Gastrocnemius medialis (tissue), 4 donors: ENCODE results near the gene COL25A1. TPM values are rescaled to one million over a fixed set of nuclear protein-coding genes. Genes with fewer than 3 reads are reported as not detected.

ENCODE experiments used
- ATAC-seq, 2 donors: fragments of 150-250 bp; one replicate each; pipeline ENCODE4 v1.9.1; 2016
- DNase-seq, 2 donors: peaks; one replicate each; pipeline ENCODE4 v3.0.0-alpha.2; 2019
- H3K27ac ChIP-seq, 4 donors: fragments of 200-600 bp; sonication (generic); 1 replicate in 1 of 4; 2 replicates in 3 of 4; pipeline ENCODE4 v1.5.1; 2016 to 2018; ENCODE audit warnings: mild to moderate bottlenecking in 2 of 4, moderate library complexity in 1 of 4
- H3K27me3 ChIP-seq, 3 donors: fragments of 200-600 bp; sonication (generic) in 2 of 3; 1 replicate in 1 of 3; 2 replicates in 2 of 3; pipeline versions ENCODE4 v1.5.1 to v1.6.0; 2016 to 2019; ENCODE audit warnings: mild to moderate bottlenecking in 1 of 3, moderate library complexity in 1 of 3
- H3K36me3 ChIP-seq, 2 donors: fragments of 200-600 bp; sonication (generic) in 1 of 2; one replicate each; pipeline ENCODE4 v1.5.1; 2017 to 2018
- H3K4me1 ChIP-seq, 2 donors: fragments of 200-600 bp; sonication (generic) in 1 of 2; one replicate each; pipeline ENCODE4 v1.5.1; 2016 to 2017; ENCODE audit warnings: mild to moderate bottlenecking in 2 of 2
- H3K4me3 ChIP-seq, 4 donors: fragments of 200-600 bp; sonication (generic) in 3 of 4; 1 replicate in 1 of 4; 2 replicates in 3 of 4; pipeline ENCODE4 v1.5.1; 2016 to 2019; ENCODE audit warnings: mild to moderate bottlenecking in 2 of 4
- H3K9me3 ChIP-seq, 3 donors: fragments of 200-600 bp; sonication (generic) in 2 of 3; 1 replicate in 1 of 3; 2 replicates in 2 of 3; pipeline ENCODE4 v1.5.1; 2016 to 2019
- POLR2A ChIP-seq, 2 donors: fragments of 450-650 bp; IDR thresholded peaks; one replicate each; pipeline ENCODE4 v1.6.1; 2017; ENCODE audit warnings: antibody characterized with exemption in 2 of 2, mild to moderate bottlenecking in 2 of 2, moderate library complexity in 2 of 2
- in situ Hi-C, 4 donors: fragments of 200-750 bp; cut with MboI; loops; one replicate each; pipeline versions ENCODE4 v1.15.0 to v1.8.0; 2017; ENCODE audit warnings: low sequenced_read_pairs in 4 of 4
- intact Hi-C: fragments of 100-400 bp; cut with DNase I; formaldehyde crosslinking; loops from one replicate; pipeline ENCODE4 v1.15.1; 2023; ENCODE audit warnings: low total_unique reads
- total RNA-seq, 4 donors: library from RNA; depleted of rRNA; stranded (reverse); fragments of >200 nt; gene quantifications; one replicate each; pipeline versions ENCODE4 v1.1.0 to v1.2.3, GENCODE V29; 2016
- TF ChIP-seq, protein P1 (sequence below), 5 experiments: fragments of 450-650 bp in 3 of 5; fragments of 200-600 bp in 2 of 5; sonication (generic) in 2 of 5; IDR thresholded peaks in 4 of 5; conservative IDR thresholded peaks in 1 of 5; 1 replicate in 4 of 5; 2 replicates in 1 of 5; pipeline ENCODE4 v1.5.1; 2016 to 2019; ENCODE audit warnings: antibody characterized with exemption in 5 of 5, mild to moderate bottlenecking in 3 of 5, moderate library complexity in 3 of 5

COL25A1 gene
- total RNA-seq, 4 donors from 2014 or later, result 0.27 to 2.0 (median 0.85) TPM; not detected in 1

DNA sequence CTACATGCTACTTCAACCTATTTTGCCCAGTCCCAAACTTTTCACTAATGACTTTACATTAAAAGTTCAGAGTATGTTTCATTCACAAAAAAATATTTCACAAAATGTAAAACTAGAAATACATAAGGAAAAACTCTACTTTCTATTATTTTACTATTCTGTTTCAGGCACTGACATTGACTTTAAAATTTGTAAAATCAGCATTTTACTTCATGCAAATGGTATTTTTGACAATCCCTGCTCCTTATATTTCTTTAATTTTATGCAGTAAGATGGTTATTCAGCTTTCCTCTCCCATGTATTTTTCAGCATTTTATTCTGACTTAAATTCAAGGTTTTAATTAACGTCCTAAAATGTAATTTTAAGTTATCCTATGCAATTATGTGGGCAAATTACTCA, 178.5 kb downstream of the COL25A1 start:
- H3K36me3 ChIP-seq, result no peaks in the 10 kb centered on the region
- ATAC-seq (no peak), DNase-seq (no peak)
- H3K27ac ChIP-seq, result no peak overlapping the region
- H3K4me3 ChIP-seq, result no peak overlapping the region
- no peak for TF ChIP-seq POLR2A (IDR thresholded peaks at IDR 0.05)
- TF ChIP-seq, protein P1, sequence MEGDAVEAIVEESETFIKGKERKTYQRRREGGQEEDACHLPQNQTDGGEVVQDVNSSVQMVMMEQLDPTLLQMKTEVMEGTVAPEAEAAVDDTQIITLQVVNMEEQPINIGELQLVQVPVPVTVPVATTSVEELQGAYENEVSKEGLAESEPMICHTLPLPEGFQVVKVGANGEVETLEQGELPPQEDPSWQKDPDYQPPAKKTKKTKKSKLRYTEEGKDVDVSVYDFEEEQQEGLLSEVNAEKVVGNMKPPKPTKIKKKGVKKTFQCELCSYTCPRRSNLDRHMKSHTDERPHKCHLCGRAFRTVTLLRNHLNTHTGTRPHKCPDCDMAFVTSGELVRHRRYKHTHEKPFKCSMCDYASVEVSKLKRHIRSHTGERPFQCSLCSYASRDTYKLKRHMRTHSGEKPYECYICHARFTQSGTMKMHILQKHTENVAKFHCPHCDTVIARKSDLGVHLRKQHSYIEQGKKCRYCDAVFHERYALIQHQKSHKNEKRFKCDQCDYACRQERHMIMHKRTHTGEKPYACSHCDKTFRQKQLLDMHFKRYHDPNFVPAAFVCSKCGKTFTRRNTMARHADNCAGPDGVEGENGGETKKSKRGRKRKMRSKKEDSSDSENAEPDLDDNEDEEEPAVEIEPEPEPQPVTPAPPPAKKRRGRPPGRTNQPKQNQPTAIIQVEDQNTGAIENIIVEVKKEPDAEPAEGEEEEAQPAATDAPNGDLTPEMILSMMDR (IDR thresholded peaks at IDR 0.05 in 4 of 5, conservative IDR thresholded peaks at IDR 0.05 in 1 of 5), result no peak
- H3K9me3 ChIP-seq, result no peaks in the 10 kb centered on the region
- H3K27me3 ChIP-seq, result no peaks in the 10 kb centered on the region
- in situ Hi-C loops, result no loop called here
- intact Hi-C loops, result no loop called here
- H3K4me1 ChIP-seq, result no peaks in the 10 kb centered on the region

DNA sequence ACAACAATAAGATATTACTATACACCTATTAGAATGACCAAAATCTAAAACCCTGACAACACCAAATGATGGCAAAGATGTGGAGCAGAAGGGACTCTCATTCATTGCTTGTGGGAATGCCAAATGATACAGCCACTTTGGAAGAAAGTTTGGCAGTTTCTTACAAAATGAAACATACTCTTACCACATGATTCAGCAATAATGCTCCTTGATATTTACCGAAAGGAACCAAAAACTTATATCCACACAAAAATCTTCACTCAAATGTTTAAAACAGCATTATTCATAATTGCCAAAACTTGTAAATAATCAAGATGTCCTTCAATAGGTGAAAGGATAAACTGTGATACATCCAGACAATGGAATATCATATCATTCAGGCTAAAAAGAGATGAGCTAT, 180.9 kb downstream of the COL25A1 start:
- H3K27me3 ChIP-seq, result no peaks in the 10 kb centered on the region
- in situ Hi-C loops, result no loop called here

DNA sequence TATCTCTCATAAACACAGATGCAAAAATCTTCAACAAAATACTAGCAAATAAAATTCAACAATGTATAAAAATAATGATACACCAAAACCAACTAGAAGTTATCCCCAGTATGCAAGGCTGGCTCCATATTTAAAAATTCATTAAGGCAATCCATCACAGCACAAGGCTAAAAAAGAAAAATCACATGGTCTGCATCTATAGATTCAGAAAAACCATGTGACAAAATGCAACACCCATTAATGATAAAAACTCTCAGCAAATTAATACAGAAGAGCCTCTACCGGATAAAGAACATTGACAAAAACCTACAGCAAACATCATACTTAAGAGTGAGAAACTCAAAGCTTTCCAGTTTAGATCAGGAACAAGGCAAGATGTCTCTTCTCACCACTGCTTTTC, 182.6 kb downstream of the COL25A1 start:
- H3K27ac ChIP-seq, result no peak overlapping the region
- H3K27me3 ChIP-seq, result no peaks in the 10 kb centered on the region
- TF ChIP-seq, protein P1 (IDR thresholded peaks at IDR 0.05 in 4 of 5, conservative IDR thresholded peaks at IDR 0.05 in 1 of 5), result no peak
- no peak for TF ChIP-seq POLR2A (IDR thresholded peaks at IDR 0.05)
- in situ Hi-C loops (no loop called here), intact Hi-C loops (no loop called here)
- no peaks in the 10 kb centered on the region for H3K4me1 ChIP-seq
- H3K4me3 ChIP-seq, result no peak overlapping the region
- no peak for DNase-seq
- no peaks in the 10 kb centered on the region for H3K9me3 ChIP-seq
- no peak for ATAC-seq
- no peaks in the 10 kb centered on the region for H3K36me3 ChIP-seq

More for the DNA sequence above, 180.9 kb downstream of the COL25A1 start:
- H3K4me1 ChIP-seq, result no peaks in the 10 kb centered on the region
- ATAC-seq (no peak), DNase-seq (no peak)
- H3K27ac ChIP-seq, result no peak overlapping the region
- intact Hi-C loops, result no loop called here
- H3K4me3 ChIP-seq, result no peak overlapping the region
- H3K9me3 ChIP-seq, result no peaks in the 10 kb centered on the region
- H3K36me3 ChIP-seq, result no peaks in the 10 kb centered on the region
- no peak for TF ChIP-seq POLR2A (IDR thresholded peaks at IDR 0.05)
- TF ChIP-seq, protein P1 (IDR thresholded peaks at IDR 0.05 in 4 of 5, conservative IDR thresholded peaks at IDR 0.05 in 1 of 5), result no peak

DNA sequence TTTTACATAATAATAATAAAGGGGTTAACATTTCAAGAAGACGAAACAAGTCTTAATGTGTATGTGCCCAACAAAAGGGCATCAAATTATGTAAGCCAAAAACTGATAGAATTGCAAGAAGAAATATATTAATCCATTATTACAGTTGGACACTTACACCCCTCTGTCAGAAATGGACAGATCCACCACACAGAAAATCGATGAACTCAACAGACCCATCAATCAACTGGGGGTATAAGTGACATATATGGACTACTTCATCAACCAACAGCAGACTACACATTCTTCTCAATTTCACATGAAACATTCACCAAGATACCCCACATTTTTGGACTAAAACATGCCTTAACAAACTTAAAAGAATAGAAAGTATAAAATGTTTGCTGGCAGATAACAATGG, 183.8 kb downstream of the COL25A1 start:
- no peak overlapping the region for H3K27ac ChIP-seq
- ATAC-seq, result no peak
- H3K4me1 ChIP-seq, result no peaks in the 10 kb centered on the region
- H3K9me3 ChIP-seq, result no peaks in the 10 kb centered on the region
- H3K36me3 ChIP-seq, result no peaks in the 10 kb centered on the region
- intact Hi-C loops, result no loop called here
- in situ Hi-C loops, result no loop called here
- no peak for DNase-seq
- TF ChIP-seq, protein P1 (IDR thresholded peaks at IDR 0.05 in 4 of 5, conservative IDR thresholded peaks at IDR 0.05 in 1 of 5), result no peak
- TF ChIP-seq POLR2A (IDR thresholded peaks at IDR 0.05), result no peak
- no peaks in the 10 kb centered on the region for H3K27me3 ChIP-seq
- no peak overlapping the region for H3K4me3 ChIP-seq

DNA sequence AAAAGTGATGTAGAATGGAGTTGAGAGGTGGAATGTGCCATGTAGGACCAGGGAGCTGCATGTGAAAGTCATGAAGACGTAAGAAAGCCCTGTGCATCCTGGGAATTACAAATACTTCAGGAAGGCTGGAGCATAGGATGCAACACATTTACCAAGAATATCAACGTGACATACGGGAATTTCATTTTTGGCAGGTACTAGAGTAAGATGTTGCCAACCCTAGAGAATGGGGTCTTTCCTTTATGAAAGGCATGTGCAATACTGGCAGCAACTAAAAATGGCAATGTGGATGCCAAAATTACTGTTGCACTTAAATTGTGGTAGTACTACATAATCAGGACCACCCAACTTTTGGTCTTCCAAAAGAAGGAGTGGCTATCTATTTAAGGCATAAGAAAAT, 188.0 kb downstream of the COL25A1 start:
- no peaks in the 10 kb centered on the region for H3K9me3 ChIP-seq
- TF ChIP-seq, protein P1 (IDR thresholded peaks at IDR 0.05 in 4 of 5, conservative IDR thresholded peaks at IDR 0.05 in 1 of 5), result no peak
- no peak for TF ChIP-seq POLR2A (IDR thresholded peaks at IDR 0.05)
- no peaks in the 10 kb centered on the region for H3K27me3 ChIP-seq
- DNase-seq (no peak), ATAC-seq (no peak)
- H3K4me1 ChIP-seq, result no peaks in the 10 kb centered on the region
- no peaks in the 10 kb centered on the region for H3K36me3 ChIP-seq
- intact Hi-C loops, result no loop called here
- no peak overlapping the region for H3K27ac ChIP-seq
- in situ Hi-C loops, result no loop called here
- H3K4me3 ChIP-seq, result no peak overlapping the region
